AML-193 (cell line): Measurements from ENCODE around the gene ADSS1.
A peak's percentile ranks its signal among the peaks of the same experiment; 100 is the strongest.

Experiments used
- DNase-seq, 2 experiments: peaks; one replicate each; lab custom pipeline; 2025; lab: John Stamatoyannopoulos, UW

The ADSS1 gene

DNA sequence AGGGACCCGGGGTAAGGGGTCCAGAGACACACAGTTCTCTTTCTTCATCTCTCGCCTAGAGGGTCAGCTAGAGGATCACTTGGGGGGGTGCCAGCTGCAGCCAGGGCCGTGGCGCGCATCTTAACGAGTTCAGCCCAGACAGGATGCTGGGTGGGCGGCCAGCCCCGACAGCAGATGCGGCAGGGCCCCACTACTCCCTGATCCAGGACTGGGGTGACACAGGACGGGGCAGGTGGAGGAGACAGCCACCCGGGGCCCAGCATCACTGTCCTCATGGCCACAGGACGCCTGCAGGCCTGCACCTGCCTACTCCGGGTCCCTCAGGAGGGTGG is 58.7 kb downstream of the ADSS1 start:
- DNase-seq = no peak

DNA sequence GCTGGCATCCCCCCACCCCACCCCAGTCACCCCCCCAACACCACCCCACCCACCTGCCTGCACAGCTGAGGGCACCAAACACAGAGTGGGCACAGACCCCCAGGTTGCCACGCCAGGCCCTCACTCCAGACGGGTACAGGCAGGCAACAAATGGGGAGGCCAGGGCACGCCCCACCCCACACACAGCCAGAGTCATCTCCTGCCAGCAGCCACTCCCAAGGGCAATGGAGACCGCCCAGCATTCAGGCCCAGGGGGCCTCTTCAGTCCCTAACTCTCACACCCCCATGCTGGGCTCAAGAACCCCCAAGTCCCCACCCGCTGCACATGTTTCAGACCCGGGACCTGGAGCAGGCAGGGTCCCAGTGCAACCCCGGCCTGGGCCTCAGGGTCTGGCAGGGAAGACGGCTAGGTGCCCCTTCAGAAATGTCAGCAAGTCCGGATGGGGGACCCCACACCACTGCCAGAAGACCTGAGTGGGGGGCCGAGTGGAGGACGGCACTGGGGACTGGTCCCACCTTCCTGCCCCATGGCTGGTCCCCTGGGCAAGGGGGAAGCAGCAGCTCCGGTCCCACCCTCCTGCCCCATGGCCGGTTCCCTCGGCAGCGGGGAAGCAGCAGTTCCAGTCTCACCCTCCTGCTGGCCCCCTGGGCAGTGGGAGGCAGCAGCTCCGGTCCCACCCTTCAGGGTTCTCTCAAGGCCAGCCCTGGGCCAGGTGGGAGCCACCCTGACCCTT is 59.6 kb downstream of the ADSS1 start:
- no peak for DNase-seq

DNA sequence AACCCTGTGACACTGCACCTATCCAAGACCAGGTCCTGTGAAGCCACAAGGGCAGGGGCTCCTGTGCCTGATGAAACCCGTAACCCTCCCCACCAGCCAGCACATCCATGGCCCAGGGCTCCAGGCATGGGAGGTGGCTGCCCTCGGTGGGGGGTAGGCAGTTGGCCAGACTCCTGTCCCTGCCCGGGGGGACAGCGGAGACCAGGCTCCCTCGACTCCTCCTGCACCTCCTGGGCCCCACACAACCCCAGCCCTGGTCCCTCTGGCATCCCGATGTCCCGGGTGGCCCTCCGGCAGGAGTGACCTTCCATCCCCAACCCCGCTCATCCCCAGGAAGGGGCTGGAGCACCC is 60.2 kb downstream of the ADSS1 start:
- DNase-seq = no peak

DNA sequence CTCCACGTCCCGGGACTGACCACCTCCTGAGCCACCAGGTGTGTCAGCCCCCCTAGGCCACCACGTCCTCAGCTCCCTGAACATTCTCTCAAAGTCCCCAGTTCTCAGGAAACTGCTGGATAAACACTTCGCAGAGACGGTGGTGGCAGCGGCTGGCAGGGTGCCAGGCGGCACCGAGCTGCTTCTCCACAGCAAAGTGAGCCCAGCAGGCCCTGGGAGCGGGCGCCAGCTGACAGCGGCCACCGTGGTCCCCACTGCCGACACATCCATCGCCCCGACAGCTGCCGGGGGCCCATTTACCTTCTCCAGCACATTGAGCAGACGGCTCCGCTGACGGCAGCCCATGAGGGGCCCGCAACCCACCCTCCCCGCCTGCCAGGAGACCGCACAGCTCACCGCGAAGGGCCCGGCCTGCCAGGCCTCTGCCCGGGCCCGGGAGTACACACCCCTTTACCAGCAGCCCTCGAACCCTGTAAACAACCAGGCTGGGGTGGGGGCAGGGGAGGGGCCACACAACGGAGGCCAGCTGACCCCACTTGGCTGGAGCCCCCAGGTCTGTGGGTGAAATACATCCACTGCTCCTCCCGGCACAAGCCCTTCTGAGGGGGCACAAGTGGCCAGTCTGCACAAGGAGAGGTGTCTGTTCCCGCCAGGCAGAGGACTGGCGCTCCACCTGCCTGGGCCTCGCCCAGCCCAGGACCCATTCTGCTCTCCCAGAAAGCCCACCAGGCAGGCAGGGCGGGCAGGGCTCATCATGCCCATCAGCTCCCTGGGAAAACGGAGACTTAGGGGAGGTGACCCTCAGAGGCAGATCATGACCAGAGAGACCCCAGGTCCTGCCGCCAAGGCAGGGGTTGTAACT is 61.0 kb downstream of the ADSS1 start:
- no peak for DNase-seq

DNA sequence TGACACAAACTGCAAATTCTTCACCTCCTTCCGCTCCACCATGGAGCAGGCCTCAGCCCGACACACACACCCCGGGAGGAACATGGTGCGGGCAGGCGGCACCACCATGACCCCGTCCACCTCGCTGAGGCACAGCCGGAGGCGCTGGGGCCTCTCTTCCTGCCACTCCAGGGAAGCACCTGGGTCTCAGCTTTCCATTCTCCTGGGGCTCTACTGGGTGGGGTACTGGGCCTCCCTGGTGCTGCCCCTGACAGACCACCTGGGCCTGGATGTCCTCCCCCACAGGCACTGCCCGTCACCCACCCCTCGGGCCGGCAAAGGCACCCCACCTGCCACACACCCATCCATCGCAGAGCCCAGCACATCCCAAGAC is 61.7 kb downstream of the ADSS1 start:
- no peak for DNase-seq

DNA sequence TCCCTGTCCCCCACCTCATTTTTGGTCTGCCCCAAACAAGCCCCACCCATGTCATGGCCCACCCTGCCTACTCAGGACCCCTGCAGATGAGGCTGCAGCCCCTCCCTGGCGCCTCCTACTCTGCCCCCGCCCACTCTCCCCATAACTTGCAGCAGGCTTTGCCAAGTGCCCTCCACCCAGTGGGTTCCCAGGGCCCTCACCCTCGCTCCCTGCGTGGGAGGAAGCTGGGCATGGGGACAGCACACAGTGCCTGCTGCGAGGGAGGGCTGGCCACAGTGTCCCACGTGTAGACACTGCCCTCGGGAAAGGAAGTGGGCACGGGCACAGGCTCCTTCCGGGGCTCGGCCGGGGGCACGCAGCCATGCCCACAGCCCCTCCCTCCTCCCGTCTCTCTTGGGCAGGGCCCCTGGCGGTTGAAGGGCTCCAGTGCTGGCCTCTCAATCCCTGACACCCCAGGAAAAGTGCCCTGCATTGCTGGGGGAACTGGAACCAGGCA is 62.1 kb downstream of the ADSS1 start:
- DNase-seq = peak; percentile 36 to 41

DNA sequence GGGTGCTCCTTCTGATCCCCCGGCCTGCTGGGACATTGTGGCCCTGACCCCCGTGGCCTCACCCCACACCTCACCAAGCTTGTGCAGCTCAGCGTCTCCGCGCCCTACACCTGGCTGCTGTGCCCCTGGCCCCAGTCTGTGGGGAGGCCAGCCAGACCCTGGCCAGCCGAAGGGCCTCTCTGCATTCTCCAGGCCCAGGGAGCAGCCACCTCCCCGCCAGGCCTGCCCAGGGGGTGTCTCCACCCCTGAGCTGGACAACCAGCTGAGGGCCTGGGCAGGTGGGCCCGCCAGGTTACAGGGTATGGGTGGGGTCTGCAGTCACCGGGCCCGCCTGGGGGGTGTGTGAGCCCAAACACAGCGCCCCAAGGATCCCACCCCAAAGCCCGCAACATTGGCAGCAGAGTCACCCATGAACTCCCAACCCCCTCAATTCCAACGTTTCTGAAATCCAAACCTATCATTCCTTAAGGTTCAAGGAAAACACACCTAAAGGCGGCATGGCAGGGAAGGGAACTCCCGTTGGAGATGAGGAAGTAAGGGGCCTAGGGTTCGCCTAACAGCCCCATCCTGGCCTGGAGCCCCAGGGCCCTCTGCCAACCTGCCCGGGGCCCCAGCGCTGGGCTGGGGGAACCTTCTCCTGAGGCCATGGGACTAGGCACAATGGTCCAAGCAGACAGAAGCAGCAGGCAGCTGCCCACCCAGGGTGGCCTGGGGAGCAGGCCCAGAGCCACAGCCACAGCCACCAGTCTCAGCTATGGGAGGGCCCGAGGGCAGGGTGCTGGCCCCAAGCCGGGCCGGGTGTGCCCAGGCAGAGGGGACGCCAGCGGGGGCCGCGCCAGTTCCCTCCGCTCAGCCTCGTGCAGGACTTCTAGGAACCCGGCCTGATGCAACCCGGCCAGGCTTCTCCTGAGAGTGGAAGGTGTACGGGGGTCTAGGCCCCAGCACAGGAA is 63.0 kb downstream of the ADSS1 start:
- DNase-seq = no peak

DNA sequence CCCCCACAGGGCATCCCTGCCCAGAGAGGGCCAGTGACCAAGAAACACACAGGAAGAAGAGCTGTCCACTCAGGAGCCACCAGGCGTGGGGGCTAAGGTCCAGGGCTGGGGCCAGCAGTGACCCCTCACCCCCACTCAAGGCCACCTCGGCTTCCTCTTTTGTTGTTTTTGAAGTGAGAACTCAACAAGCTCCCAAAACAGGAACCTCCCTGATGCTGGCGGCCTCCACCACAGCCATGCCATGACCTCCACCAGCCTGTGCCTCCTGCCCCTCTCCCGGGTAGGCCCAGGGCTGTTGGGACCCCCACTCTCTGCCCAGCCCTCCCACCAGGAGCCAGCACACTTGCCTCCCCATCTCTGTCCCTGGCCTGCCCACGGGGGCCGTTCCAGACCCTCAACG is 63.7 kb downstream of the ADSS1 start:
- DNase-seq = peak; percentile 32 to 53

DNA sequence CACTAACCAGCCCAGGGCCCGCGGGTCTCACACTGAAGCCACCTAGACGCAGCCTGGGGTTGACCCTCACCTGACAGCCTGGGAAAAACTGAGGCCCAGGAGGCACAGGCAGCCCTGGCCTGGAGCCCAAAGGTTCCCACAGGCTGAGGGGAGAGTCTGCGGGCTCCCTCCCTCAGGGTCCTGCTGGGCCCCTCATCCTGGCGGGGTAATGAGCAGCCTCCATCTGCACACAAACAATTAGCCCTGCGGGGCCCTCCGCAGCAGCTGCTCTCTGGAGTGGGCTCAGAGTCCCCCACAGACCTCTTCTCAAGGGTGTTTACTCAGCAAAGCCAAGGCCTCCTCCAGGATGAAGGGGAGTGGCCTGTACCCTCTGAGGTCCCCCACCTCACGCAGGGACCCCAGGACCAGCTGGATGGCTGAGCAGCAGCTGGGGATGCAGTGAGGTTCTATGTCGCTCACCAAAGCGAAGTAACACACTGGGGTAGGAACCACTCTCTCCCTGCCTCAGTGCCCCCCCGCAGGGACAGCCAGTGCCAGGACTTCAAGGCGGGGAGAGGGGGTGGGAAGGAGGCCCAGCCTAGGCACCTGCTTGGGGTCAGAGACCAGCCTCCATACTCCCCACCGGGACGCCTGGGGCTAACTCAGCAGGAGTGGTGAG is 64.3 kb downstream of the ADSS1 start:
- DNase-seq = no peak

DNA sequence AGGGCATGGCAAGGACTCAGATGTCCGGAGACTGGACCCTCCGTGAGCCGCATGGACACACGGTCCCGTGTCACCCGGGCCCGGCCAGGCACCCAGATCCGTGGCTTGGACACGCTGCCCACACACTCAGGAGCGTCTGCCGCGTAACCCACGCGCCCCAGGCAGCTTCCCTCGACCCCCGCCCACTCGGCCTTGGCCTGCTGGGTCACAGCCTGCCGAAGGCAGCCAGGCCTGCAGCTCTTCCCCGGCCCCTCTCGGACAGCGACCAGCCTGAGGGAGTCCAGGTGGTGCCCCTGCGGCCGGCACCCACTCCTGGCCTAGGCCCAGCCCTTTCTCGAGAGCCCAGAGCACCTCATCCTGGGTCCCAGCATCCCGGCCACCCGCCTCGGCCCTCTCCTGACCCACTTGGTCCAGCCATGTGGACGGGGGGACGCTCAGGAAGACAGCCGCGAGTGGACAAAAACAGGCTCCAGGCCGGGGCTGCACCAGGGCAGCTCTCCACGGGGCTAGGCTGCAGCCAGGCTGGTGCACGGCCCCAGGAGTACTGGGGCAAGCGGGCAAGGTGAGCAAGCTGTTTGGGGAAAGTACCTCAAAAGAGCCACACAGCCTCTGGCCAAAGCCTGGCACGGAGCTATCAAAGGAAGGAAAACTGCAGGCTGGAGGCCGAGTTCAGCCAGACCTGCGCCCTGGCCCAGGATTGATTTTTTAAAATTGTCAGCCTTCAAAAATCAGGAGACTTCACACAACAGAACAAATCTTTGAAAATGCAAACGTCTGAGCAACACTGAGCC is 65.0 kb downstream of the ADSS1 start:
- DNase-seq = no peak

DNA sequence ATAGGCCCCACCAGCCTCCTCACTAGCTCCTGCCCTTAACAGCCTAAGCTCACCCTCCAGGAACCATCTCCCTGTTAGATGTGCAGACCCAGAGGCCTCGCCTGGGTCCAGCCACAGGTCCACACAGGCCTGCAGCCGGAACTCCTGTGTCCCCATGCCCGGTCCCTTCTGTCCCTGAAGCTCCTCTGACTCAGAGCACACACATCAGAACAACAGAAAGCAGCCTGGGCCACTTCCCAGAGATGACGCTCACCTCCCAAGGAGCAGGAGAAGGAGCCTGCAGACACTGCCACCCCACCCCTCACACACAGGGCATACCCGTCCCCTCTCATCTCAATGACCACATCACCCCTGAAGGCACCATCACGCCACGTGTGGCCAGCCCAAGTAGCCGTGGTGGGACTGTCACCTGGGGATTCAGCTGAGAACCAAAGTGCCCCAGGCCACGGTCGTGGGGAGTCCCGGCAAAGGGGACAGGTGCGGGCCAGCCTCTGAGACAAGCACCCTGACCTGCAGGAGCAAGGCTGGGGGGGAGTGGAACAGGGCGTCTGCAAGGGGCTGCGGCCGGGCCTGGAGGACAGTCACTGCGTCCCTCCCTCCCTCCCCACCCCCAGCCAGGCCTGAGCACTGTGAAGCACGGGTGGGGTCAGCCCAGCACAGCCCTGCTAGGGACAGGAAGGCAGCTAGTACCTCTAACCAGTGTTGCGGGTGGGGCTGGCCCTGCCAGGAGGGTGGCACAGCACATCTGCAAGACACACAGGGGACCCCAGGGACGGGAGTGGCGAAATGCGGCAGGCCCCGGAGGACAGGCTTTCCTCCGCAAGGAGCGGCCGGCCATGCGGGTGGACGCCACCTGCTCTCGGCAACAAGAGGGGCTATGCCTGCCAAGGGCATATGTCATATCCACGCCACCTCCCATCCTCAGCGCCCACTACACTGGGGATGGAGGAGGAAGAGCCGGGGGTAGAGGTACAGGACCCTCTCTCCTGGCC is 66.0 kb downstream of the ADSS1 start:
- no peak for DNase-seq

DNA sequence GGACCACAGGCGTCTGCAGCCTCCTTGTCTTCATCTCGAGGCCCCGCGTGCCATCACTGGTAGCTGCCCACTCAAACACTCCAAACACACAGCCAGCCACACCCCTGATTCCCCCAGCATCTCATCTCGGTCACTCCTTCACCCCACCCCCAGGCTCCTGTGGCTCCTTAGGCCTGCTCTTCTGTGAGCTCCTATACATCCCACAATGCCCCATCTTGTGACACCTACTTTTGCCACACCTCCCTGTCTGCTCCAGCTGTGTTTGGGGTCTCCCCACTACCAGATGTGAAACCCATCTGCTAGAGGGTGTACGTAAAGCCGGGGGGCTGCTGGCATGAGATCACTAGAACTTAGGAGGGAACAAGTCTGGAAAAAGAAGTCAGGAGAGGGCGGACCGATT is 67.4 kb downstream of the ADSS1 start:
- DNase-seq = no peak

DNA sequence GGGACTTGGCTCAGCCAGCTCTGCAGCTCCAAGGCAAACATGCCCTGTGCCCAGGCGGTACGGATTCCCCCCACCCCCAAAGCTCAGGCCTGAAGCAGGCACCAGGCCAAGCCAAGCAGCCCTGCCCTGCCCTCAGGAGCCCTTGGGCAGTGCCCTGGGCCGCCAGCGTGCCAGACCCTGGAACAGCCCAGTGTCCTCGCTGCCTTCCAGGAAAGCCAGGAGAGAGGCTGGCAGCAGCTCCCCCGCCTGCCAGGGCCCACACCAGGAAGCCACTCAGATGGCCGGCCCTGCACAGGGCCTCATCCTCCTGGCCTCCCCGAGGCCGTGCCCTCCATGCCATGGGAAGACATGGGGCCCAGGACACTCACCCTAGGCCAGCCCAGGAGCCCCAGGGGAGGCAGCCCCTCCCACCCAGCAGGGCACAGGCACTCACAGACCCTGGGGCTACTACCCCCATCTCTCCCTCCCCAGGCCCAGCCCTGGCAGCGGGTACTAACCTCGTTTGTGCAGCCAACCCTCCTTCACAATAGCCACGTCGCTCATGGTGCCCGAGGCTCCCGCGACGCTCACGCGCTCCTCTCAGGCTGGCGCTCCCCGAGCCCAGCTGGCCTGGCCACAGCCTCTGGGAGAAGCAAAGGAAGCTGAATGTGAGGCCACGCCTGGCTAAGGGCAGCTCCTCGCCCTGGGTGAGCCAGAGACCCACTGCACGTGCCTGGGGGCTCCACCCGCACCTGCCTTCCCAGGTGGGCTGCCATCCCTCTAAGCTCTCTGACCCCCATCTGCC is 68.3 kb downstream of the ADSS1 start:
- no peak for DNase-seq

DNA sequence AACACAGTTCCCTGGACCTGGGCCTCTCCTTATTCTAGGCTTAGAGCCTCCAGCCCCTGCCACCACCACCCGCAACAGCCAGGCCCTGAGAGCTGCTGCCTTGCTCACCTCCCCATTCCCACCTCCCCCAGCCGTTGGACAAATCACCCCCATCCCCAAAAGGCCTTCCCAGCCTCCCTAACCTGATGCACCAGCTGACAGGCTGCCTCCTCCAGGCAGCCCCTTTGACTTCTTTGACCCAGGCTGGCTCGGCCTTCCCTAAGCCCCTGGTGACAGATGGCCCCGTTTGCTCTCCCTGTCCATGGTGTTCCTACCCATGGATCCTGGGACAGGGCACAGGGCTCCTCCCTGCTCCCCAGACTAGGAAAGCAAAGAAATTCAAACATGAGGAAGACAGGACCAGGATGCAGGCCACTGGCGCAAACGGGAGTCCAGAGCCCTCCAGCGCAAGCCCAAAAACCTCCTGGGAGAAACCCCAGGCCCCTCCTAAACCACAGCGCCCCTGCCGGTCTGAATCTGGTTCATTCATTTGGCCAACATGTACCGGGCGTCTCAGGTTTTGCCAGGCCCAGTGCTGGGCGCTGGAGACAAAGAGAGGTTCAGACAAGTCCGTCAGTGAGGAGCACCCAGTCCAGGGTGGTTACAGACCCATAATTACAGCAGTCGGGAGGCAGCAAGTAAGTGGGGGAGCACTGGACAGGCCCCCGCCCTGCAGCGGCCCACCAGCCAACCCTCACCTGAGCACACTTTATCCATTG is 69.1 kb downstream of the ADSS1 start:
- DNase-seq = peak in 1 of 2 experiments; percentile 25

DNA sequence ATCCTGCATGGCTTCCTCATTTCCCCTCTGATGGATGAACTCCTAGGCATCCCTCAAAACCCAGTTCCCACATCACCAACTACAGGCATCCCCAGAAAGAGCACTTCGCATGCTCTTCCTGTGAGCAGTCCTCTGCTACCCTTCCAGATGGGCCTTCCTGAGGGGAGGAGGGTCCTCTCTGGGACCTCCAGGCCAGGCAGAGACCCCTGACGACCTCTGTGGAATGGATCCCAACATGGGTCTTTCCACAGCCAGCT is 69.6 kb downstream of the ADSS1 start:
- no peak for DNase-seq

DNA sequence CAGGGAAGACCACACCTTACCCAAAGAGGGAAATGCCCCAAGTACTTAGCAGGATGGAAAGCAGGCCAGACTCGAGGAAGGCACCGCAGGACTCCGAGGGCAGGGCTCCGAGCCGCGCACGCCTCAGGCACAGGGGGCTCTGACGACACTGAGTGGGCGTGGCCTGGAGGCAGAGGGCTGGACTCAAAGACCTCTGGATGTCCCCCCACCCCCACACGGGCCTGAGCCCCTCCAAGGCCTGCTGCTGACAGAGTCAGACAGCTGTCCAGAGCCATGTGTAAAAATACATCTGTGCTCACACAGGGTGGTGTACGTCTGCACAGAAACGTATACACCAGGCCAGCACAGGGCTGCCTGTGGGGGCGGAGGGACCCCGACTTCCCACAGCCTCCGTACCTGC is 70.1 kb downstream of the ADSS1 start:
- DNase-seq = peak; percentile 17 to 18

DNA sequence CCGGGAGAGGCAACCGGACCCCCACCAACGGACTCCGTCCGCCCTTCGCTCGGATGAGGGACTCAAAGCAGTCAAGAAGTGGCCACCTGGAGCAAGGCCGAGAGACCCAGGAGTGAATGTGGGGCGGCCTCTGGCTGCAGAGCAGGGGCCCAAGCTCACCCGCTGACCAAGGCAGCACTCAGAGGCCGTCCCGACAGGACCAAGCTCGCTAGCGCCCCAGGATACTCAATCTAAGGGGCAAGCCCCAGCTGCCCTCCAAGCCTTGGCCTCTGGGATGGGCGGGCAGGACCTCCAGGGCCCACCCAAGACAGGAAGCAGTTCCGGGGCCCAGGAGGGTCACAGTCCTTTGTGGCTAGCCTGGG is 70.6 kb downstream of the ADSS1 start:
- DNase-seq = peak in 1 of 2 experiments; percentile 19

DNA sequence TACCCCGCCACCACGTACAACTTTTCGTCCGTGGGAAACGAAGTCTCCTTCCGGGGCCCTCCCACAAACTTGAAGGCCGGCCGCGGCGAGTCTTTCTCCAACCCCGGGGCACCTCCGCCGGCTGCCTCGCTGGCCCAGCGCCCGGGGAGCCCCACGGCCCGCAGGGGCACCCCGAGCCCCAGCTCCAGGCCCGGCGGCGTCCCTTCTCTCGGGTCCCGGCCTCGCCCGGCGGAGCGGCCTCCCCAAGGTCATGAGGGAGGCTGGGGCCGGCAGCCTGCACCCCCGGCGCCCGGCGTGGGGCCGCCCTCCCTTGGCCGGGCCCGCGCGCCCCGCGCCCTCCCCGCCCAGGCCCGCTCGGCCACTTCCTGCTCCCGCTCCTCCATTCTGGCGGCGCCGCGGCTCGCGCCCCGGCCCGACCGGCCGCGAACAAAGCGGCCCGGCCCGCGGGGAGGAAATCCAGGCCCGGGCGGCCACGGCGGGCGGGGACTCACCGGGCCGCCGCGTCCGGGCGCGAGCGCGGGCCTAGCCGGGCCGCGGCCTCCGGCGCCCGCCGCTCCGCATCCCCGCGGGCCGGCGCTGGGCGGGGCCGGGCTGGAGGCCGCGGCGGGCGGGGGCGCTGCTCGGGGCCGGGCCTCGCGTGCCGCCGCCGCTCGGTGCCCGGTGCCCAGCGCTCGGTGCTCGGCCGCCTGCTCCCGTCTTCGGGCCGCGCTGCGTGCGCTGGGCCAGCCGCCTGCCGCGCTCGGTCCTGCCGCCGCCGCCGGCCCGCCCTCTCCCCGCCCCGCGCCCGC is 71.2 kb downstream of the ADSS1 start, which contains the start of gene AKT1:
TSS of gene AKT1 (minus strand) at position 756 of the 788 bp plus-strand sequence. CDS start 3,105 bp downstream, outside the sequence.
- no peak for DNase-seq
